ENCODE results near the gene FRAT2. TPM values are rescaled to one million over a fixed set of nuclear protein-coding genes. Genes with fewer than 3 reads are reported as not detected.

FRAT2 gene
- total RNA-seq, 1 experiment from 2014 or later, result 8.3 TPM

DNA sequence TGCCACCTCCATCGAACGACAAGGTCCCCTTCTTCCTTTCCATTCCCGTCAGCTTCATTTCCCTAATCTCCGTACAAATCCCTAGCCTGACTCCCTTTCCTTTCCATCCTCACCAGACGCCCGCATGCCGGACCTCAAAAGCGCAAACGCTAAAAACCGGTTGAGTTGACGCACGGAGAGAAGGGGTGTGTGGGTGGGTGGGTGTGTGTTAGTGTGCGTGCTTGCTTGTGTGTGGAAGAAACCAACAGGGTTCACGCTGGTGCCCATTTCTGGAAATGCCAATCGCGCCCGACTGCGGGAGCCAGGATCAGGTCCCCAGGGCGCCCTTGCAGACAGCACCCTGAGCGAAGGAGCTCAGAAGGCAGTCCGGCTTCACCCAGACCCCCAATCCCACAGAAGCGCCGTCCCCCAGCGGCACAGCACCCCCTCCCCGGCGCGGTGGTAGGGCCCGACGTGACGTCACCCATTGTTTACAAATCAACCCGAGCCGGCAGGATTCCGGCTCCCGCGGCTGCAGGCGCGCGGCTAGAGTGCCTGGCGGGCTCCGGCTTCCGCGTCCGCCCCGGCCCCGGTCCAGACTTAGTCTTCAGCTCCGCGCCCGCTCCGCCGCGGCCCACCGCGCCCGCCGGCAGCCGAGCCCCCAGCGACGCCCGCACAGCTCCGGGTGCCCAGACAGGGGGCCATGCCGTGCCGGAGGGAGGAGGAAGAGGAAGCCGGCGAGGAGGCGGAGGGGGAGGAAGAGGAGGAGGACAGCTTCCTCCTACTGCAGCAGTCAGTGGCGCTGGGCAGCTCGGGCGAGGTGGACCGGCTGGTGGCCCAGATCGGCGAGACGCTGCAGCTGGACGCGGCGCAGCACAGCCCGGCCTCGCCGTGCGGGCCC is 15.5 kb downstream of the FRAT2 start, which contains the start of gene FRAT1:
Gene FRAT1, plus strand, starts transcription at position 500 of the 880 bp plus-strand sequence. Its CDS starts 183 bp downstream, at position 683.
- Histone ChIP-seq H3K79me2 (ENCODE audit: low read length) (no peaks in the 10 kb centered on the region), H3K9me3 (ENCODE audit: low read length) (no peaks in the 10 kb centered on the region), H3K27ac (ENCODE audit: low read length) (no peak within 1 kb of the TSS), H2AFZ (ENCODE audit: low read length) (peak within 1 kb of the TSS; percentile 62; the same call in 1 of the 2 replicates), H4K20me1 (ENCODE audit: insufficient read depth, low read depth, low read length) (0 out of 2 replicates have a peak, but pooled peaks cover 3% of the 10 kb centered on the region), H3K4me1 (ENCODE audit: low read length) (peaks cover 13% of the 10 kb centered on the region), H3K9ac (ENCODE audit: low read length) (peak within 1 kb of the TSS; percentile 77), H3K4me3 (ENCODE audit: low read length) (peak within 1 kb of the TSS; percentile 69), H3K9me2 (replicated peaks; ENCODE audit: insufficient read depth, low read length) (no peaks in the 10 kb centered on the region), H3K27me3 (ENCODE audit: low read length) (no peaks in the 10 kb centered on the region), H3K4me2 (ENCODE audit: low read depth, low read length, poor library complexity, severe bottlenecking) (peak within 1 kb of the TSS; percentile 77), H3K36me3 (ENCODE audit: insufficient read depth, low read length) (no peaks in the 10 kb centered on the region)
- DNase-seq, result peak; percentile 83

GRCh38 chr10:97314671-97315070 is 19.9 kb downstream of the FRAT2 start:
- Histone ChIP-seq H4K20me1 (ENCODE audit: insufficient read depth, low read depth, low read length) (no peaks in the 10 kb centered on the region), H3K4me2 (ENCODE audit: low read depth, low read length, poor library complexity, severe bottlenecking) (no peak overlapping the region), H3K79me2 (ENCODE audit: low read length) (no peaks in the 10 kb centered on the region), H3K9me3 (ENCODE audit: low read length) (no peaks in the 10 kb centered on the region), H3K27ac (ENCODE audit: low read length) (no peak overlapping the region), H3K9me2 (replicated peaks; ENCODE audit: insufficient read depth, low read length) (no peaks in the 10 kb centered on the region), H3K36me3 (ENCODE audit: insufficient read depth, low read length) (no peaks in the 10 kb centered on the region), H2AFZ (ENCODE audit: low read length) (no peak overlapping the region), H3K4me3 (ENCODE audit: low read length) (no peak overlapping the region), H3K27me3 (ENCODE audit: low read length) (no peaks in the 10 kb centered on the region), H3K9ac (ENCODE audit: low read length) (no peak overlapping the region), H3K4me1 (ENCODE audit: low read length) (peaks cover 3% of the 10 kb centered on the region; the same call in 1 of the 2 replicates)
- no peak for DNase-seq

DNA sequence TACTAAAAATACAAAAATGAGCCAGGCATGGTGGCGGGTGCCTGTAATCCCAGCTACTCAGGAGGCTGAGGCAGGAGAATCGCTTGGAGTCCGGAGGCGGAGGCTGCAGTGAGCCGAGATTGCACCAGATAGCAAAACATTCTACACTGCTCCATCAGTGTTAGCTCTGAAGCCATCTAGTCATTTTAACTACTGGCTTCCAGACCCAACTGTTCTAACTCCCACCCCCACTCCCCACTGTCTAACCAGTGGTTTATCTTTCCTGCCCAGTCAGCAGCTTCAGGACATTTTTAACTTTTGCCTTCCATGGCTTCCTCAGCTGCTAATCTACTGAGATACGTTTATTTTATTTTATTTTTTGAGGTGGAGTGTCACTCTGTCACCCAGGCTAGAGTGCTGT is 21.6 kb downstream of the FRAT2 start:
- no peak overlapping the region for H3K27ac ChIP-seq (ENCODE audit: low read length)
- H3K4me2 ChIP-seq (ENCODE audit: low read depth, low read length, poor library complexity, severe bottlenecking), result no peak overlapping the region
- H4K20me1 ChIP-seq (ENCODE audit: insufficient read depth, low read depth, low read length), result no peaks in the 10 kb centered on the region
- H3K27me3 ChIP-seq (ENCODE audit: low read length), result no peaks in the 10 kb centered on the region
- H3K4me3 ChIP-seq (ENCODE audit: low read length), result no peak overlapping the region
- no peaks in the 10 kb centered on the region for H3K9me3 ChIP-seq (ENCODE audit: low read length)
- no peaks in the 10 kb centered on the region for H3K36me3 ChIP-seq (ENCODE audit: insufficient read depth, low read length)
- H3K4me1 ChIP-seq (ENCODE audit: low read length), result no peaks in the 10 kb centered on the region
- DNase-seq, result no peak
- no peaks in the 10 kb centered on the region for H3K79me2 ChIP-seq (ENCODE audit: low read length)
- no peak overlapping the region for H3K9ac ChIP-seq (ENCODE audit: low read length)
- H3K9me2 ChIP-seq (replicated peaks; ENCODE audit: insufficient read depth, low read length), result no peaks in the 10 kb centered on the region
- no peak overlapping the region for H2AFZ ChIP-seq (ENCODE audit: low read length)

DNA sequence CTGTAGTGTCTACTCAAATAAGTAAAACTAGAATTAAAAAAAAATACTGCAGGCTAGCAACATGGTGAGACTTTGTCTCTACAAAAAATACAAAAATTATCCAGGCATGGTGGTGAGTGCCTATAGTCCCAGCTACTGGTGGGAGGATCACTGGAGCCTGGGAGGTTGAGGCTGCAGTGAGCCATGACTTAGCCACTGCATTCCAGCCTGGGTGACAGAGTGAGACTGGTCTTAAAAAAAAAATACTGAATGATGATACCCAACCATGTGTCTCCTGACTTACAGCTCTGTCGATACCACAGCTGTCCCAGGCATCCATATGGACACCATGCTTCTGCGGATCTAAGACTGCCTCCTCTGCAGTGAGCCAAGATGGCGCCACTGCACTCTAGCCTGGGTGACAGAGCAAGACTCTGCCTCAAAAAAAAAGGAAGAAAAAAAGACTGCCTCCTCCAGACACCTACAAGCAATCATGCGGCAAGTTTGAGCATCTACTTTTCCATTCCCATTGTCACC is 23.4 kb downstream of the FRAT2 start:
- H3K27me3 ChIP-seq (ENCODE audit: low read length), result no peaks in the 10 kb centered on the region
- H3K4me1 ChIP-seq (ENCODE audit: low read length), result no peaks in the 10 kb centered on the region
- no peak overlapping the region for H3K4me2 ChIP-seq (ENCODE audit: low read depth, low read length, poor library complexity, severe bottlenecking)
- H3K9ac ChIP-seq (ENCODE audit: low read length), result no peak overlapping the region
- H3K9me3 ChIP-seq (ENCODE audit: low read length), result no peaks in the 10 kb centered on the region
- H4K20me1 ChIP-seq (ENCODE audit: insufficient read depth, low read depth, low read length), result no peaks in the 10 kb centered on the region
- no peak overlapping the region for H3K4me3 ChIP-seq (ENCODE audit: low read length)
- H3K79me2 ChIP-seq (ENCODE audit: low read length), result no peaks in the 10 kb centered on the region
- DNase-seq, result no peak
- H2AFZ ChIP-seq (ENCODE audit: low read length), result no peak overlapping the region
- H3K36me3 ChIP-seq (ENCODE audit: insufficient read depth, low read length), result no peaks in the 10 kb centered on the region
- no peak overlapping the region for H3K27ac ChIP-seq (ENCODE audit: low read length)
- no peaks in the 10 kb centered on the region for H3K9me2 ChIP-seq (replicated peaks; ENCODE audit: insufficient read depth, low read length)

GRCh38 chr10:97307866-97308780 is 26.4 kb downstream of the FRAT2 start:
- H3K4me3 ChIP-seq (ENCODE audit: low read length), result no peak overlapping the region
- H3K27me3 ChIP-seq (ENCODE audit: low read length), result no peaks in the 10 kb centered on the region
- no peaks in the 10 kb centered on the region for H3K9me3 ChIP-seq (ENCODE audit: low read length)
- H3K27ac ChIP-seq (ENCODE audit: low read length), result no peak overlapping the region
- H3K36me3 ChIP-seq (ENCODE audit: insufficient read depth, low read length), result no peaks in the 10 kb centered on the region
- no peak for DNase-seq
- H4K20me1 ChIP-seq (ENCODE audit: insufficient read depth, low read depth, low read length), result no peaks in the 10 kb centered on the region
- no peaks in the 10 kb centered on the region for H3K79me2 ChIP-seq (ENCODE audit: low read length)
- H2AFZ ChIP-seq (ENCODE audit: low read length), result no peak overlapping the region
- no peak overlapping the region for H3K4me2 ChIP-seq (ENCODE audit: low read depth, low read length, poor library complexity, severe bottlenecking)
- H3K9ac ChIP-seq (ENCODE audit: low read length), result no peak overlapping the region
- no peaks in the 10 kb centered on the region for H3K9me2 ChIP-seq (replicated peaks; ENCODE audit: insufficient read depth, low read length)
- no peaks in the 10 kb centered on the region for H3K4me1 ChIP-seq (ENCODE audit: low read length)

- H3K9ac ChIP-seq (ENCODE audit: low read length), result no peak overlapping the region
- H3K9me2 ChIP-seq (replicated peaks; ENCODE audit: insufficient read depth, low read length), result no peaks in the 10 kb centered on the region
- no peak overlapping the region for H3K4me2 ChIP-seq (ENCODE audit: low read depth, low read length, poor library complexity, severe bottlenecking)
- no peaks in the 10 kb centered on the region for H3K27me3 ChIP-seq (ENCODE audit: low read length)
- DNase-seq, result no peak
- no peak overlapping the region for H2AFZ ChIP-seq (ENCODE audit: low read length)
- H3K36me3 ChIP-seq (ENCODE audit: insufficient read depth, low read length), result no peaks in the 10 kb centered on the region
- no peaks in the 10 kb centered on the region for H3K4me1 ChIP-seq (ENCODE audit: low read length)
- no peaks in the 10 kb centered on the region for H4K20me1 ChIP-seq (ENCODE audit: insufficient read depth, low read depth, low read length)
- no peak overlapping the region for H3K27ac ChIP-seq (ENCODE audit: low read length)
- H3K9me3 ChIP-seq (ENCODE audit: low read length), result no peaks in the 10 kb centered on the region
- no peak overlapping the region for H3K4me3 ChIP-seq (ENCODE audit: low read length)
- no peaks in the 10 kb centered on the region for H3K79me2 ChIP-seq (ENCODE audit: low read length)
Observed at GRCh38 chr10:97307441-97307840, 27.1 kb downstream of the FRAT2 start.

DNA sequence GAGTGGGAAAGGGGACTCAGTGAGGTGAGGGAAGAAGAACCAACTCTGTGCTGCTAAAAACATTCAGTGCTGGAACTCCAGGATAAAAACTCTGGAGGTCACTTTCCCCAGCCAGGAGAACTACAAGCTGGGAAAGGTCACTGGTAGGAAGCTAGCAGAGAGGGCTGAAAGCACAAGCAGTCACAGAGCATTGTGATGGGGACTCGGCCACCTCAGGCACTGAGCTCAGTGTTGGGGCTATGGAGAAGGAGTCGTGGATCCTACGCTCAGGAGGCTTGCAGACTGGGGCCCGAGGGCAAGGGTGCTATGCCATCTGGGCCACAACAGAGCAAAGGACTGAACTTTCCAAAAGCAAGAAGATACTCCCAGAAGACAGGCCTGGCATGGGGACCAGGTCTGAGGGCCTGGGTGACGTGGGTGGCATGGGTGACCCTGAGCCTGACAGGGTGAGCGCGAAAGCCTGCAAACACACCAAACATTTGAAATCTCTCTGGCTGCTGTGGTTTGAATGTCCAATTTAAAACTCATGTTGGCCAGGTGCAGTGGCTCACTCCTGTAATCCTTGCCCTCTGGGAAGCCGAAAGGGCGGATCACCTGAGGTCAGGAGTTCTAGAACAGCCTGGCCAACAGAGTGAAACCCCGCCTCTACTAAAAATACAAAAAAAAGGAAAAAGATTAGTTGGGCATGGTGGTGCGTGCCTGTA is 32.3 kb downstream of the FRAT2 start:
- no peak for DNase-seq
- H3K9me2 ChIP-seq (replicated peaks; ENCODE audit: insufficient read depth, low read length), result no peaks in the 10 kb centered on the region
- no peaks in the 10 kb centered on the region for H3K4me1 ChIP-seq (ENCODE audit: low read length)
- H3K4me3 ChIP-seq (ENCODE audit: low read length), result no peak overlapping the region
- no peaks in the 10 kb centered on the region for H4K20me1 ChIP-seq (ENCODE audit: insufficient read depth, low read depth, low read length)
- no peaks in the 10 kb centered on the region for H3K36me3 ChIP-seq (ENCODE audit: insufficient read depth, low read length)
- no peak overlapping the region for H3K27ac ChIP-seq (ENCODE audit: low read length)
- no peaks in the 10 kb centered on the region for H3K79me2 ChIP-seq (ENCODE audit: low read length)
- H3K27me3 ChIP-seq (ENCODE audit: low read length), result no peaks in the 10 kb centered on the region
- no peaks in the 10 kb centered on the region for H3K9me3 ChIP-seq (ENCODE audit: low read length)
- H2AFZ ChIP-seq (ENCODE audit: low read length), result no peak overlapping the region
- H3K4me2 ChIP-seq (ENCODE audit: low read depth, low read length, poor library complexity, severe bottlenecking), result no peak overlapping the region
- no peak overlapping the region for H3K9ac ChIP-seq (ENCODE audit: low read length)
